ENCODE data around the gene LRRC30.

GRCh38 chr18:7196421-7196820, 34.5 kb upstream of the LRRC30 start:
- TF ChIP-seq CEBPB (IDR thresholded peaks at IDR 0.05; ENCODE audit: low read depth, low read length) = no peak
- no peak for TF ChIP-seq MAZ (IDR thresholded peaks at IDR 0.05; ENCODE audit: borderline replicate concordance, low read depth, low read length)

Measured in IMR-90 (cell line).